ENCODE results near the gene CORO1C.

Gene CORO1C

DNA sequence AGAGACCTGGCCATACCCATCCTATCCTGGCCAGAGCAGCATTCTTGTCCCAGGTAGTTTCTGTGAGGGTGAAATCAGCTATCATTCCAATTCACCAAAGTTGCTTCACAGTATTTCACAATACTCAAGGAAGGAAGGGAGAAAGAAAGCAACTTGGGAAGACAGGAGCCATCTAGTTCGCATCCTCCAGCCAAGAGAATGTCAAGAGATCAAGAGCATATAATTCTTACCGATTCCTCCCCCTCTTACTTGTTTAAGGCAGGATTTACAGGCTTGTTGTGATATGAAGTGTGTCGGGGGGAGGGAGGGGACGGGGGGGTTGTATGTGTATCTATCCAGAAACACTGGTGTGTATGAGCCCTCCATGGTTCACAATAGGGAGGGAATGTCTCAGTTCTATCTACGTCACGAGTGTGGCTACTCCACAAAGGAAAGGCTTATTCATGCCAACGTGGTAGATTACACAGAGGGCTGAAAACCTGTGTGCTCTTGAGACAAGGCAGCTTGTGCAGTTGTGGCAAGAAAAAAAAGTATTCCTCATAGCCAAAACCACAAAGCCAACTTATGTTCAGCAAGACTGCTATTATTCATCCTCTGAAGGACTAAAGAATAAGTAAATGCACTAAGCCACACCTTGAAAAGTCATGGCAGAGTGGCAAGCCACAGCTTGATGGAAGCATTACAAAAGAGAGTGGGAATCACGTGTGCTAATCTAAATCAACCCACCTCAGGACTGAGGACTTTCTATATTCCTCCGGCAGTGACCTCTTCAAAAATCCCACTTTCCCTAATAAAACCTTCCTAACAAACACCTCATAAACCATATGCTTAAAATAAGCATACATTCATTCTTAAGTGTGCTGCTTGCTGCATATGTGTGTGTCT lies 35.0 kb downstream of the CORO1C start:
- no peak for FAIRE-seq

GRCh38 chr12:108694812-108695278 lies 36.5 kb downstream of the CORO1C start:
- FAIRE-seq = no peak

GRCh38 chr12:108693751-108694150 lies 37.6 kb downstream of the CORO1C start:
- FAIRE-seq = no peak

DNA sequence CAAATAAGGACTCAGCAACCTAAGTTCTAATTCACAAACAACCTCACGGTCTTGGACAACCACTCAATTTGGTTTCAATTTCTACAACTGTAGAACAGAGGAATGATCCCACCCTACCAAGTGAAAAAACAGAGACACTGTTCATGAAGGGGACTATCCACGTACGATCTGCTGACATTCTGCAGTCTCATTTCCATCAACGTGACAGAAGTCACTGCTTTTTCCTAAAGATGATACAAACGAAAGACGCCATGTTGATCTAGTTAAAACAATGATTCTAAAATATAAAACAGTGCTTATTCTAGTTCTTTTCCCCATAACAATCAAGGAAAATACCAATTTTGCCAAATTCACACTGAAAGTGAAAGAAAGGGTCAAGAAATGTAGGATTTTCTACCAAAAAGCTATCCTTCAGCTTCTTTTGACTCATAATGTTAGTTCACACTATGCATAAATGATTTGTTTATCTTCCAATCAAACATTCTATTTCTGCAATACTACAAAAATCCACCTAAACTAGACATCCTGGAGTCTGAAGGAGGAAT lies 38.1 kb downstream of the CORO1C start:
- no peak for FAIRE-seq

- FAIRE-seq = no peak
Measured at GRCh38 chr12:108691998-108692808, 39.1 kb downstream of the CORO1C start.

- FAIRE-seq = peak; percentile 23
Measured at GRCh38 chr12:108691175-108691997, 39.9 kb downstream of the CORO1C start.

- no peak for FAIRE-seq
Measured at GRCh38 chr12:108690542-108691174, 40.7 kb downstream of the CORO1C start.

DNA sequence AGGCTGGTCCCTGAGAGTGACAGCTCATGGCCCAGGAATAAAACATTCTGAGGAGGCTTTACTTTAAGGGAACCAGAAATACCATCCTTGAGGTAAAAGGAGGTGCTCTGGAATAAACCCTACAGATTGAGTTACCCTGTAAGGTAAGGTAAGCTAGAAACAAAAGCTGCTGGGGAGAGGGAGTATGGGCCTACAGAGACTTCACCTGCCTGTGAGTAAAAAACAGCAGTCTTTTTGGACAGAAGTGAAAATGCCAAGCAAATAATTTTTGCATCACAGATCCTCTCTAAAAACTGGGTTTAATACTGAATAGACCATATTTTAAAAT lies 41.2 kb downstream of the CORO1C start:
- no peak for FAIRE-seq

- no peak for FAIRE-seq
Measured at GRCh38 chr12:108689314-108690190, 41.8 kb downstream of the CORO1C start.

DNA sequence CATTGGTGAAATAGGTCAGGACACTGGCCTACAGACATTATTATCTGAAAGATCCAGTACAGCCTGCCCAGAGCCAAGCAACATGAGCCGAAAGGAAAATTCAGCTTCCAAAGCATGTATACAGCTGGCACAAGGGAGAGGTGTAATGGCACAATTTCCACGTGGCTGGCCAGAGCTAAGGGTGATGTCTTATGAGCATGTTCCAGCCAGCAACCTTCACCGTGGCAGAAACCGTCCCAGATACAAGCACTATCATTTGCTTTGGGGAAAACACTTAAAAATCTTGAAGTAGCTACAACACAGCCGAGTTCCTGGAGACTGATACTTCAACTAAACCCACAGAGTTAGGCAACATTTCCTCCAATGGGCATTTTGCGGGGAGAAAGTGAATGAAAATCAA lies 44.5 kb downstream of the CORO1C start:
- FAIRE-seq = no peak

GRCh38 chr12:108685469-108686260 lies 45.7 kb downstream of the CORO1C start:
- no peak for FAIRE-seq

DNA sequence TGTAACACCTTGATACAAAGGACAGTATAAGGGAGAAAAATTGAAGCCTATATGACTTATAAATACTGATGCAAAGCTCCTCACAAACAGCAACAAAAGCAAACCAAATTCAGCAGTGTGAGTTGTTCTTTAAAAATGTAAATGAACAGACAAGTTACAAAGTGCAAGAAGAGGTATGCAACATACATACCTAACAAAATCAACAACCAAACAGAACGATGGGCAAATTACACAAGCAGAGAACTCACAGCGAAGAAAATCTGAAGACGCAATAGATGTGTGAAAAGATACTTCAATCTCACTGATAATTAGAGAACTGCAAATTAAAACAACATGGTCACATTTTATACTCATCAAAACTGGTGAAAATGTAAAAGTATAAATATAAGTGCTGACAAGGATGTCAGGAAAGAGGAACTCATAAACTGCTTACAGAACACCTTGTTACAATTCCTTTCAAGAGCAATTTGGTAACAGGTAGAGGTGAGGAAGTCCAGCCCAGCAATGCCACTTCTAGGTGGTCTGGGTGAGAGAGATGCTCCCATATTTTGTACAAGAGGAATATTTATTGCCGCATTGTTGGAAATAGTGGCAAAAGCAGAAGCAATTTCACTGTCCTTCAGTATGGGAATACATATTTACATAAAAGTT lies 47.3 kb downstream of the CORO1C start:
- no peak for FAIRE-seq

GRCh38 chr12:108681317-108681716 lies 50.0 kb downstream of the CORO1C start:
- no peak for FAIRE-seq

DNA sequence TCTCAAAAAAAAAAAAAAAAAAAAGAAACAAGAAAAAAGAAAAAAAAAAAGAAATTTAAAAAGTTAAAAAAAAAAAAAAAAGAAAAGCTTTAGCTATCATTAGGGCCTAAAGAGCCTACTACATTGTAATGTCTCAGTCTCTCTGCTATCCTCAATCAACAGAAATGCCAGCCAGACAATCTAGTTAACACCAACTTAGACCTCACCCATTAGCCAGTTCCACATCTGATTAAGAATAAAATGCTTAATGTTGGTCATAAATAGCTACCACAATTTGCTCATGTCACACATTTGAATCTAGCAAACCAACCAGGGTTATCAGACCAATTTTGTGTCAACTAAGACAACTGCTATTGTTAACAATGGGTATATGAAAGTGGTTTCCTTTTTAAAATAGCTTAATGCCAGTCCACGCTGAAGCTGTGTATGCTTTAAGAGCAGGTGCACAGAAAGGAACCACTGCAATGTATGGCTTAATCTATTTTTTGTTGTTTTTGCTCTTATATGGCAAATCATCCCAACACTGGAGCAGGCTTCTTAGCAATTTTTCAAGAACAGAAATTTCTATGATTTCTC lies 52.1 kb downstream of the CORO1C start:
- no peak for FAIRE-seq

DNA sequence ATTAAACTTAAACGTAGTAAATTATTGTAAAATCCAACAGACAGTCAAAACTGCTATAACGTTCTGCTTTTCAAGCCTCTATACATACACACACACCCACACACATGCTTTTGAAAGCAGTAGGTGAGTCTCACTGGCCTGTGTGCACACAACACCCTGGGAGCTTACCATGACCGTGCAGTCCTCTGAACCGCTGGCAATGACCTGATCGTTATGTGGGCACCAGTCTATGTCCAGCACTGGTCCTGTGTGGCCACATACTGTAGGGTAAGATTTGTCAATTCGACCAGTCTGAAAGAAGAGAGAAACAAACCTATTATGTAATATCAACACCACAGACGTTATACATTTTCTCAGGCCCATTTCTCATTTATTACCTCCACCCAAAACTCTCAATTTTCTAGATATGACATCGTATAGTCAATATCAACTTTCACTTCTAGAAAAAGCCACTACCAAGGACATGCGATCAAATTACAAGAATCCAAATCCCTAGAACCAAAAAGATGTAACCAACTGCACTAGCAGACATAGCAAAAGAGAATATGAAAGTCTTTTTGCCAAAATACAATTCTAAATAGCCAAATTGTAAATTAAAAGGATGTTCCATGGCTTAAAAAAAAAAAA lies 53.1 kb downstream of the CORO1C start:
- no peak for FAIRE-seq

DNA sequence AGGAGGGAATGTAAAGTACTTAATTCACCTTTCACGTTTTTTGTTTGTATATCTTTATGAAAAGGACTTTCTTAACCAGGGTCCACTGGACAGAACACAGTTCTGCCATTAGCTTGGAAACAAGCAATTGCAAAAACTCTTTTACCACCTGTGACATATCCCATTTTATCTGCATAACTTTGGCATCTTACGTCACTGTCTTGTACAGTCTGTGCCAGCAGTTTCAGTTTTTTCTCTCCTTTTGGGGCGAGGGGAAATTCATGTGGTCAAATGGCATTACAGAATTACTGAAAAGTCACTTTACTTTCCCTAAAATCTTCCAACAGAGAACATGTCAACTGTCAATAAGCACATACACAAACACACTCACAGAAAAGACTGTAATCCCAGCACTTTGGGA lies 53.9 kb downstream of the CORO1C start:
- FAIRE-seq = no peak

DNA sequence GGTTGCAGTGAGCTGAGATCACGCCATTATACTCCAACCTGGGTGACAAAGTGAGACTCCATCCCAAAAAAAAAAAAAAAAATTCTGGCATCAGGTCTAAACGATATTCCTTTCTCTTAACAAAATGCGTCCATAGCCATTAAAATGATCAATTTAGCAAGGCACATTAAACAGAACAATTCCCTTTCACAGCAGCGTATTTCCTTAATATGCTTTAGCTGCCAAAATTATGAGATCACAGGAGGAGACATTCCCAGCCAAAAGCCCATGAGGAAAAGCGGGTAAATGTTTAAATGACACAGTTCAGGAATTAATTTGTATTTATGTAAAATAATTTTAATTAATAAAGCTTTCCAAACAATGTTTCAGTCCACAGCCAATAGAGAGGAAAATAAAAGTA lies 54.6 kb downstream of the CORO1C start:
- FAIRE-seq = no peak

GRCh38 chr12:108675792-108676191 lies 55.5 kb downstream of the CORO1C start:
- no peak for FAIRE-seq

- no peak for FAIRE-seq
Measured at GRCh38 chr12:108672054-108672453, 59.3 kb downstream of the CORO1C start.
